HG02840 (cell line): ENCODE data around the gene SLC35F3.
"Not testable (repeated sequence)": the region's sequence is repeated elsewhere in the genome, so short reads cannot be mapped to it uniquely, and the experiment has no call there.

Experiments
- ATAC-seq: cut with Tn5 transposase; IDR thresholded peaks from one replicate; pipeline ENCODE4 v1.9.1; 2021; ENCODE audit warnings: mild to moderate bottlenecking, moderate library complexity, moderate number of reproducible peaks; ENCODE audit not compliant: unreplicated experiment, low FRiP score

Gene SLC35F3

GRCh38 chr1:234134878-234135277 is 230.4 kb downstream of the SLC35F3 start:
- no peak for ATAC-seq

DNA sequence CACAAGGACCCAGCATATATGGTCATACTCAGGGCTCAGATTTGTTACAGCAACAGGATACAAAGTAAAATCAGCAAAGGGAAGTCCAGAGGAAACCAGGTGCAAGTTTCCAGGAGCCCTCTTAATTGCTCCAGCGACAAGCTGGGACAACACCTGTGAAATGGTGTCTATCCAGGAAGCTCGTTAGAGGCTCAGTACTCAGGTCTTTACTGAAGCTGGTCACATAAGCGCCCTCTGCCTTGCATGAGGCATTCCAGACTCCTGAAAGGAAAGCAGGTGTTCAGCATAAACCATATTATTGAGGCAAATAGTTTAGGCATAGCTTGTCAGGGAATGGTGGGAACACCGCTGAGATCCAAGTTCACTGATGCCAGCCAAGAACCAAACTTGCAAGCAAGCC is 231.0 kb downstream of the SLC35F3 start:
- no peak for ATAC-seq

DNA sequence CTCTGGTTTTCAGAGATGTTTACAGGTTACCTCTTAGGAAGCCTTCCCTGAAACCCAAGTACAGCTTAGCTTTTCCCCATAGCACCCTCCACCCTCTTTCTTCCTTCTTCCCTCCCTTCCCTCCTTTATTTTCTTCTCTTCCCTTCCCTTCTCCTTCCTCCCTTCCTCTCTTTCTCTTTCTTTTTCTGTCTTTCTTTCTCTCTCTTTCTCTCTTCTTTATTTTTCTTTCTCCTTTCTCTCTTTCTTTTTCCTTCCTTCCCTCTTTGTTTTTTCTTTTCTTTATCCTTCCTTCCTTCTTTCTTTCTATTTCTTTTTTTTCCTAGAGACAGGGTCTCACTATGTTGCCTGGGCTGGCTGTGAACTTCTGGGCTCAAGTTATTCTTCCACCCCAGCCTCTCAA is 231.6 kb downstream of the SLC35F3 start:
- ATAC-seq = no peak

- no peak for ATAC-seq
These were observed 235.5 kb downstream of the SLC35F3 start for GRCh38 chr1:234139966-234140365.

GRCh38 chr1:234140388-234140787 is 235.9 kb downstream of the SLC35F3 start:
- ATAC-seq = no peak

DNA sequence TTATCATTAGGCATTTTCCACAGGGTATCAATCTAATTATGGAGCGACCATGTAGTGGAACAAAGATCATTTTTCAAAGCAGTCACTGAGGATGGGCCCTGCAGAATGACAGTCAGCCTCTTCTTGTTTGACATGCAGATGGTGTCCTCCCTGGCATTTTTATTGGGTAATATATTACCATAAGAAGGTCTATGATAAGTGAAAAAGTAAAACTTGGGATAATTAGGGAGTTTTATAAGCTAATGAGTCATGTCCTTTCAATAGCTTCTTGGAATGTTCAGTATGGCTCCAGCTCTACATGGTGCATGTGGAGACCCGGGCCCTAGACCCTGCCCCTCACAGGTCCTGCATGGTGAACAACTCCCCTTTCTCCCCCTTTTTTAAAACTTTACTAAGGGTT is 236.5 kb downstream of the SLC35F3 start:
- no peak for ATAC-seq

GRCh38 chr1:234143681-234144080 is 239.2 kb downstream of the SLC35F3 start:
- ATAC-seq = no peak

- no peak for ATAC-seq
These were observed 240.4 kb downstream of the SLC35F3 start for GRCh38 chr1:234144901-234145300.

DNA sequence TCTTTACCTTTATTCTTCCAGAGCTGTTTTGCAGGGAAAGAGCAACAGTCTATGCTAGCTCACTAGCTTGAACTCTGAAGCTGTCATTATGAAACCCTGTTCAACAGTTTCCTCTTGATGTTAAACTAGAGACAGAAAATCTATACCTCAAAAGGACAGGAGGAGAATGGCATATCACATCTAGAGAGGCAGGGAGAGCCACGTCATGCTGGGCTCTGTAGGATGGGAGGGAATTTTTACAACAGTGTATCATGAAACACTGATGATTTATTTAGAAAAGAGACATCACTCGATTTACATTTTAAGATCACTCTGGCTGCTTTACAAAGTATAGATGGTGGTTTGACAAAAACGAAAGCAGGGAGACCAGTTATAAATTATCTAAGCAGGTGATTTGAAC is 243.9 kb downstream of the SLC35F3 start:
- no peak for ATAC-seq

DNA sequence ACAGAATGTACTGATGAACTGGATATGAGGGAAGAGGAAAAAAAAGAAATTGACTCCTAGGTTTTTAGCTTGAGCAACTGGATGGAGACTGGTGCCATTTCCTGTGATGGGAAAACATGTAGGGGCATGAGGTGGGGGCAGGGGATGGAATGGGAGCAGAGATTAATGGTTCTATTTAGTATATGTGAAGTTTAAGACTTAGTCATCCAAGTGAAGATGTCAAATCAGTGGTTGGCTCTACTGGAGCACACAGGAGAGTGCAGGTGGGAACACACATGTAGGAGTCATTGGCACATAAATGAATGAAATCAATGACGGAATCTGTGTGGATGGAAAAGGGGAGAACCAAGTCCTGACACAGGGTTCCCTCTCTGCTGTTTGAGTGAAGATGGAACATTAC is 244.3 kb downstream of the SLC35F3 start:
- no peak for ATAC-seq

GRCh38 chr1:234149217-234149616 is 244.7 kb downstream of the SLC35F3 start:
- no peak for ATAC-seq

- no peak for ATAC-seq
These were observed 246.4 kb downstream of the SLC35F3 start for GRCh38 chr1:234150892-234151291.

GRCh38 chr1:234152344-234152743 is 247.9 kb downstream of the SLC35F3 start:
- not testable (repeated sequence) for ATAC-seq

DNA sequence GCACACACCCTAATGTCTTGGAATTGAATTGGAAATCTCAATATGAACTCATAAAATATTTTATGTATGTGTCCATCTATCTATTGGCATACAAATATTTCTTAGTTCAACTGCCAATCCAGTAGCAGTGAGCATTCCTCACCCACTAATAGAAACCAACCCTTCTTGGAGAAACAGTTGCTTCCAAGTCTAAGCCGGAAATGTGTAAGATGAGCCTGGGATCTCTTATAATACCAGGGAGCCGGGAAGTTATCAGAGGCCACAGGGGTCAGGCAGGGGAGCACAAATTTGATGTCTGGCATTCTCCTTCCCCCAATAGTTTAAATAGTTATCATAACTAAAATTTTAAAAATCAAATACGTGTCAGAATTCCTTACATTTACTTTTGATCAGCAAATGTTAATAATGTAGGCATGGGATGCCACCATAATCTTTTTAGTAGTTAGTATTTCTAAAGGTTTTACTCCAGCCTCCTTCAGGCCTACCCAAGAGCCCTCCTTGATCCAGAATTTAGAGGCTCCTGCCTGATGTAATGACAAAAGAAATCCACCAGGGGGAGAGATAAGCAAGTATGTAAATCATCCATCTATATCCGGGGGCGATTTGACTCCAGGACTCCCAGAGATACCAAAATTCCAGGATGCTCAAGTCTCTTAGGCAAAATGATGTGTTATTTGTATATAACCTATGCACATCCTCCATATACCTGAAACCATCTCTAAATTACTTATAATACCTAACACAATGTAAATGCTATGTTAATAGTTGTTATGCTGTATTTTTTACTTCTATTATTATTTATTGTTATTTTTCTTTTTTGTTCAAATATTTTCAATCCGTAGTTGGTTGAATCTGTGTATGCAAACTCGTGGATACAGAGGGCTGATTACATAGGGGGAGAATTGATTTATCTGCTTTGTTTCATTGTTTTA is 250.1 kb downstream of the SLC35F3 start:
- ATAC-seq = no peak

GRCh38 chr1:234162661-234163060 is 258.2 kb downstream of the SLC35F3 start:
- no peak for ATAC-seq

DNA sequence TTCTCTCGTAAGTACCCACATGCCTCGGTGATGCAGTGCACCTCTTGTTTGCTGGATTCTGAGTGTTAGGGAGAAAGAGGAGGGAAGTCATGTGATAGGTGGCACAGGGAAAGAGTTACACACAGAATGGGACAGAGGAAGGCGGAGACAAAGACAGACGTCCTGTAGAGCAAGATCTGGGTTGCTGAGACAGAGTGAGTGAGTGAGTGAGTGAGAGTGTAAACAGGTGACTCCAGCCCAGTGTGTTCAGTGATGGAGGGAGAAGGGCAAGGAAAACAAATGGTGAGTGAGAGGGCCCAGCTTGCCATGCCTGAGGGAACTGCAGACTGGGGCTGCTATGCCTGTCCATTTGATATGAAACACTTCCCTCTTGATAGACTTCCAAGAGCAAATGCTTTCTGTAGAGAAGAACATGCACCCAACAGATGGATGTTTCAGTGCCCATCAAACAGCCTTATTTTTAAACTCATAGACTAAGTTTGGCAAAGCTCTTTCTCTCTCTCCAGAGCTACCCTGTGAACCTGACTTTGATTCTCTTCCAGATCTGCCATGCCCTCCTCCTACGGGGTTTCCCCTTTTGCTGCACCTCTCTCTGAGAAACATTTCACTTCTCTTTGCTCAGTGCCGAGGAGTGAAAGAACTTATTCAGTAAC is 258.9 kb downstream of the SLC35F3 start:
- ATAC-seq = no peak

DNA sequence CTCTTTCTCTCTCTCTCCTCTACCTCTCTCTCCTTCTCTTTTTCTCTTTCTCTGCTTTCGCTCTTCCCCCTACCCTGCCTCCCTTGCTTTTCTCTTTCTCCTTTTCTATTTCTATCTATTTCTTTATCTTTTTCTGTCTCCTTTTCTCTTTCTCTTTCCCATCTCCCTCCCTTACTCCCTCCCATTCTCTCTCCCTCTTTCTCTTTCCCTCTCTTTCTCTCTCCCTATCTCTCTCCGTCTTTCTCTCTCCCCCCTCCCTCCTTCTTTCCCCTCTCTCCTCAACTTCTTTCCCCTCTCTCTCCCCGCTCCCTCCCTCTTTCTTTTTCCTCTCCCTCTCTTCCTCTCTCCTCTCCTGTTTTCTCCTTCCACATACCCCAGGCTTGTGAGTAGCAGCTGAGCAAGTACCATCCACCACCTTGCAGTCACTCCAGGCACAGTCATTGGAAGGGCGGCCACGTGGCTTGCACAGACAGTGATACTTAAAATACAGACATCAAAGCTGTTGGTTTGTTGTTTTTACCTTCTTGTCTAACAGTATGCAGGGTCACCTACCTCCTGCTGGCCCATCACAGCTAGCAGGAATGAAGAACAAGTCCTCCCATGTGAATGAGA is 259.7 kb downstream of the SLC35F3 start:
- ATAC-seq = no peak

DNA sequence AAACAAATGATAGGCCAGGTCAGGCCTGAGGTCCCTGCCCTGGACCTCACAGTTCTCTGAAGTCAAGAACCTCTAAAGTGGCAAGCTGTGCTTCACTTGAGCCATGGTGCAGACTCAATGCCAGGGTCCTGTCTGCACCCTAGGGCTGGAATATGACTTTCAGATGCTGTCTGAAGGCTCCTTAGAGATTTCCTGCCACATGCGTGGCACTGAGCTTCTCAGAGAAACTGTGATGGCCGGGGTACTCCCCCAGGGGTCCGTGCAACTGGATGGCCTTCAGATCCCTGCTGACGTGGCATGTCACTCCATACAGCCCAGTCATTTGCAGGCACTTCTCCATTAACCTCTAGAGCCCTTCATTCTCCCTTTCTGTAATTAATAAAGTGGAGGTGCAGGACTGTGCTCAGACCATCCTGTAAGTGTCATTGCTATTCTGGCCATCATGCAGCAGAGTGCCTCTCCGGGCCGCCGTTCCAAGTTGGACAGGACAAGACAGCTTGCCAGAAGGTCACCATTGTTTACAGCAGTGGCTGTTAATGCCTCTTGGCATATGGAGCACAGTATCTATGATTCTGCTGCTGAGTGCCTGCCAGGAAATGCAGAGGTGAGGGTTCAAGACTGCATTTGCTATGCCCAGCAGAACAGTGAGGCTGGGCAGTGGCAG is 263.7 kb downstream of the SLC35F3 start:
- ATAC-seq = no peak

GRCh38 chr1:234169161-234169849 is 264.8 kb downstream of the SLC35F3 start:
- ATAC-seq = no peak

GRCh38 chr1:234170067-234170466 is 265.6 kb downstream of the SLC35F3 start:
- no peak for ATAC-seq
